ENCODE results near the gene SLC7A4.

DNA sequence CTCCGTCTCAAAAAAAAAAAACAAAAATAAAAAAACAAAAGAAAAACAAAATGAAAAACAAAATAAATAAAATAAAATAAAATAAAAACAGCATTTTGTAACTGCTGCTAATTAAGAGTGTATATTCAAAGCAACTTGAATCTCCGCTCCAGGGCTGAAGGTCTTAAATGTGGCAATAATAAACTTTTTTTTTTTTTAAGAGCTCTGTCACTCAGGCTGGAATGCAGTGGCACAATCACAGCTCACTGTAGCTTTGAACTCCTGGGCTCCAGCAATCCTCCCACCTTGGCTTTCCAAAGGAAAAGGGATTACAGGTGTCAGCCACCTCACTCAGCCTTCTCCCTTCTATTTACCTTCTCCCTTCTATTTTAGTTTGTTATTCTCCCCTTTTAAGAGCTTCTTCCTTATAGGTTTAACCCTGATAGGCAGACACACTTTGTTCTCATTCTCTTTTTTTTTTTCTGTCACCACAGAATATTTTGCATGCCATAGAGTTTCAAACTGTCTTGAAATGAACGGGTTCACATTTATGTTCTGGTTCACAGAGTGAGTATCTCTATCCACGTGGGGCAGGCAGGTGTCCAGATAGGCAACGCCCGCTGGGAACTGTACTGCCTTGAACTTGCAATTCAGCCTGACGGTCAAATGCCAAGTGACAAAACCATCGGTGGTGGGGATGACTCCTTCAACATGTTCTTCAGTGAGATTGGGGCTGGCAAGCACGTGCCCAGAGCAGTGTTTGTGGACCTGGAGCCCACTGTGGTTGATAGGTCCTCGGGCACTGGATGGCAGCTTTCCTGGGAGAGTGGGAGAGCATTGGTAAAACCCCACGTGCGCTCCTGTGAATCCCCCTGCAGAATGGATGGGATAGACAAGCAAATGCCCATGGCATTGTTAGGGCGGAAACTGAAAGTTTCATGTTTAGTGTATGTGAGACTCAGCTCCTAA, 32.8 kb upstream of the SLC7A4 start:
- TF ChIP-seq, protein P1, sequence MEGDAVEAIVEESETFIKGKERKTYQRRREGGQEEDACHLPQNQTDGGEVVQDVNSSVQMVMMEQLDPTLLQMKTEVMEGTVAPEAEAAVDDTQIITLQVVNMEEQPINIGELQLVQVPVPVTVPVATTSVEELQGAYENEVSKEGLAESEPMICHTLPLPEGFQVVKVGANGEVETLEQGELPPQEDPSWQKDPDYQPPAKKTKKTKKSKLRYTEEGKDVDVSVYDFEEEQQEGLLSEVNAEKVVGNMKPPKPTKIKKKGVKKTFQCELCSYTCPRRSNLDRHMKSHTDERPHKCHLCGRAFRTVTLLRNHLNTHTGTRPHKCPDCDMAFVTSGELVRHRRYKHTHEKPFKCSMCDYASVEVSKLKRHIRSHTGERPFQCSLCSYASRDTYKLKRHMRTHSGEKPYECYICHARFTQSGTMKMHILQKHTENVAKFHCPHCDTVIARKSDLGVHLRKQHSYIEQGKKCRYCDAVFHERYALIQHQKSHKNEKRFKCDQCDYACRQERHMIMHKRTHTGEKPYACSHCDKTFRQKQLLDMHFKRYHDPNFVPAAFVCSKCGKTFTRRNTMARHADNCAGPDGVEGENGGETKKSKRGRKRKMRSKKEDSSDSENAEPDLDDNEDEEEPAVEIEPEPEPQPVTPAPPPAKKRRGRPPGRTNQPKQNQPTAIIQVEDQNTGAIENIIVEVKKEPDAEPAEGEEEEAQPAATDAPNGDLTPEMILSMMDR (IDR thresholded peaks at IDR 0.05; ENCODE audit: borderline replicate concordance, extremely low read depth, low read length, poor library complexity, severe bottlenecking), result no peak
- TF ChIP-seq EZH2 (IDR thresholded peaks at IDR 0.05; ENCODE audit: borderline replicate concordance, low read depth, low read length, severe bottlenecking), result no peak

All from DND-41 (cell line).